K562 (cell line): Measurements from ENCODE around the gene SLC36A3. TPM values are rescaled to one million over a fixed set of nuclear protein-coding genes. Genes with fewer than 3 reads are reported as not detected.

Source experiments
- ADNP ChIP-seq: fragments of 200-800 bp; sonication (Bioruptor generic); IDR thresholded peaks from 2 replicates; pipeline ENCODE4 v1.6.1; 2016; ENCODE audit warnings: missing genetic modification characterization, missing compliant biosample characterization
- CCNT2 ChIP-seq: IDR thresholded peaks from 2 replicates; pipeline ENCODE4 v1.6.1; 2011; ENCODE audit warnings: borderline replicate concordance, low read depth, mild to moderate bottlenecking, moderate library complexity, mixed read lengths, low read length; ENCODE audit not compliant: insufficient read length; ENCODE audit errors: extremely low read depth
- DMBX1 ChIP-seq: fragments of 250-450 bp; sonication (Bioruptor Pico); IDR thresholded peaks from 2 replicates; pipeline ENCODE4 v1.8.0; 2022; ENCODE audit warnings: inconsistent platforms, mild to moderate bottlenecking, moderate library complexity, borderline replicate concordance
- KDM1A ChIP-seq, 2 experiments: fragments of 450-650 bp; IDR thresholded peaks; 2 replicates each; pipeline ENCODE4 v1.6.1; 2016; ENCODE audit warnings: mild to moderate bottlenecking in 2 of 2
- KLF13 ChIP-seq: fragments of 450-650 bp; IDR thresholded peaks from 2 replicates; pipeline ENCODE4 v1.6.1; 2016; ENCODE audit warnings: missing genetic modification characterization, low read depth, mild to moderate bottlenecking, missing compliant biosample characterization, moderate library complexity, borderline replicate concordance
- MECOM ChIP-seq: fragments of 250-450 bp; sonication (Bioruptor Pico); IDR thresholded peaks from 2 replicates; pipeline ENCODE4 v1.8.0; 2022; ENCODE audit warnings: inconsistent platforms
- NBN ChIP-seq: fragments of 450-650 bp; IDR thresholded peaks from 2 replicates; pipeline ENCODE4 v1.6.1; 2016; ENCODE audit warnings: low read depth, mild to moderate bottlenecking
- NR1H2 ChIP-seq: sonication (generic); formaldehyde crosslinking; IDR thresholded peaks from 2 replicates; pipeline ENCODE4 v1.4.0; 2020; ENCODE audit warnings: mild to moderate bottlenecking, missing genetic modification reagents
- NR2C2 ChIP-seq, 2 experiments: fragments of 200-800 bp in 1 of 2; sonication (Bioruptor generic) in 1 of 2; sonication (generic) in 1 of 2; formaldehyde crosslinking in 1 of 2; IDR thresholded peaks; 2 replicates each; pipeline versions ENCODE4 v1.6.1 to v1.8.0; 2016 to 2022; ENCODE audit warnings: mild to moderate bottlenecking in 1 of 2, missing compliant biosample characterization in 1 of 2, missing genetic modification characterization in 1 of 2, missing genetic modification reagents in 1 of 2
- ZFP1 ChIP-seq: fragments of 450-650 bp; formaldehyde crosslinking; IDR thresholded peaks from 2 replicates; pipeline ENCODE4 v1.4.0; 2020; ENCODE audit warnings: mild to moderate bottlenecking, mixed read lengths
- ZSCAN29 ChIP-seq: fragments of 450-650 bp; IDR thresholded peaks from 2 replicates; pipeline ENCODE4 v1.6.1; 2017
- polyA plus RNA-seq, 8 experiments: library from polyadenylated mRNA; depleted of rRNA in 4 of 8; stranded (reverse) in 5 of 8; unstranded in 3 of 8; fragments of >200 nt; fragmentation: Nextera tagmentation in 2 of 8; fragmentation: Illumina TruSeq in 1 of 8; extraction: Ambion mirVana in 2 of 8; extraction: Trizol in 1 of 8; gene quantifications; 2 replicates each; pipeline versions ENCODE4 v1.2.1 to v1.2.3, GENCODE V29; 2011 to 2014; ENCODE audit warnings: inconsistent platforms in 1 of 8, missing spikeins in 1 of 8
- total RNA-seq, 7 experiments: library from RNA; depleted of rRNA in 6 of 7; stranded (reverse); fragments of >200 nt in 6 of 7; fragmentation: Illumina TruSeq in 2 of 7; extraction: Trizol in 2 of 7; gene quantifications; 2 replicates each; pipeline versions ENCODE4 v1.2.1 to v1.2.3, GENCODE V29; 2011 to 2021; ENCODE audit warnings: low replicate concordance in 1 of 7
- TF ChIP-seq, protein P1 (sequence below): fragments of 250-450 bp; sonication (Bioruptor Pico); IDR thresholded peaks from 2 replicates; pipeline ENCODE4 v1.4.0; 2020; ENCODE audit warnings: mild to moderate bottlenecking, moderate library complexity
- TF ChIP-seq, protein P2 (sequence below): fragments of 250-450 bp; sonication (Bioruptor Pico); IDR thresholded peaks from 2 replicates; pipeline ENCODE4 v1.5.0; 2021

The SLC36A3 gene
- total and polyA plus RNA-seq, 9 of the 15 experiments (the other 6 are each of a cell fraction or from before 2014, with no cell fraction given), result not detected

DNA sequence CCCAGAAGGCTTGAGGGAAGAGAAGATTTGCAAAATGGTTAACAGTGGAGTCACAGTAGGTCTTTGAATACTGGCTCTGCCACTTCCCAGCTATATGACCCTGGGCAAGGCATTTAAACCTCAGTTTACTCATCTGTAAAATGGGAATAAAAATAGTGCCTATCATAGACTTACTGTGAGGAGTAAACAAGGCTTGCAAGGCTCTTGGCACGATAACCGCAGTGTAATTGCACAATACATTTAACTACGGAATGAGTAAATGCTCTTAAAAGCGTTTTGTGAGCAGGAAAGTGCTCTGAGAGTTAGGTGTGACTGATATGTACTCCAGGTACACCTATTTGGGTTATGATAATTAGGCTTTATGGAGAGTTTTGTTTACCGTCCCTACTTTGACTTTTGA lies 8.4 kb downstream of the SLC36A3 start (continued):
- TF ChIP-seq ZSCAN29, result no peak
- TF ChIP-seq NR2C2 (CRISPR knock-in tag; IDR thresholded peaks at IDR 0.05), result no peak
- no peak for TF ChIP-seq NR2C2 (tag; IDR thresholded peaks at IDR 0.05)
- no peak for TF ChIP-seq DMBX1 (CRISPR knock-in tag)
- TF ChIP-seq KLF13, result no peak
- no peak for TF ChIP-seq NBN
- TF ChIP-seq ADNP, result peak; percentile 53; the same call in 1 of the 2 replicates
- TF ChIP-seq, protein P1, sequence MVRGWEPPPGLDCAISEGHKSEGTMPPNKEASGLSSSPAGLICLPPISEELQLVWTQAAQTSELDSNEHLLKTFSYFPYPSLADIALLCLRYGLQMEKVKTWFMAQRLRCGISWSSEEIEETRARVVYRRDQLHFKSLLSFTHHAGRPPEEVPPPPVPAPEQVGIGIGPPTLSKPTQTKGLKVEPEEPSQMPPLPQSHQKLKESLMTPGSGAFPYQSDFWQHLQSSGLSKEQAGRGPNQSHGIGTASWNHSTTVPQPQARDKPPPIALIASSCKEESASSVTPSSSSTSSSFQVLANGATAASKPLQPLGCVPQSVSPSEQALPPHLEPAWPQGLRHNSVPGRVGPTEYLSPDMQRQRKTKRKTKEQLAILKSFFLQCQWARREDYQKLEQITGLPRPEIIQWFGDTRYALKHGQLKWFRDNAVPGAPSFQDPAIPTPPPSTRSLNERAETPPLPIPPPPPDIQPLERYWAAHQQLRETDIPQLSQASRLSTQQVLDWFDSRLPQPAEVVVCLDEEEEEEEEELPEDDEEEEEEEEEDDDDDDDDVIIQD (CRISPR knock-in tag), result no peak
- no peak for TF ChIP-seq MECOM (CRISPR knock-in tag)
- TF ChIP-seq CCNT2, result no peak
- TF ChIP-seq KDM1A (IDR thresholded peaks at IDR 0.05), result 0 out of 4 replicates have a peak, but pooled peaks of 1 of the 2 experiments have one; percentile 12
- TF ChIP-seq, protein P2, sequence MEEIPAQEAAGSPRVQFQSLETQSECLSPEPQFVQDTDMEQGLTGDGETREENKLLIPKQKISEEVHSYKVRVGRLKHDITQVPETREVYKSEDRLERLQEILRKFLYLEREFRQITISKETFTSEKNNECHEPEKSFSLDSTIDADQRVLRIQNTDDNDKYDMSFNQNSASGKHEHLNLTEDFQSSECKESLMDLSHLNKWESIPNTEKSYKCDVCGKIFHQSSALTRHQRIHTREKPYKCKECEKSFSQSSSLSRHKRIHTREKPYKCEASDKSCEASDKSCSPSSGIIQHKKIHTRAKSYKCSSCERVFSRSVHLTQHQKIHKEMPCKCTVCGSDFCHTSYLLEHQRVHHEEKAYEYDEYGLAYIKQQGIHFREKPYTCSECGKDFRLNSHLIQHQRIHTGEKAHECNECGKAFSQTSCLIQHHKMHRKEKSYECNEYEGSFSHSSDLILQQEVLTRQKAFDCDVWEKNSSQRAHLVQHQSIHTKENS (CRISPR knock-in tag), result no peak
- no peak for TF ChIP-seq ZFP1 (CRISPR knock-in tag)
- TF ChIP-seq NR1H2 (CRISPR knock-in tag), result no peak
- TF ChIP-seq, all 486 proteins: peak for 5
